HG02642 (cell line): ENCODE measurements around the gene COL18A1.

Experiments used
- ATAC-seq: cut with Tn5 transposase; IDR thresholded peaks from one replicate; pipeline ENCODE4 v1.9.1; 2021; ENCODE audit warnings: mild to moderate bottlenecking; ENCODE audit not compliant: unreplicated experiment, poor library complexity

Gene COL18A1

DNA sequence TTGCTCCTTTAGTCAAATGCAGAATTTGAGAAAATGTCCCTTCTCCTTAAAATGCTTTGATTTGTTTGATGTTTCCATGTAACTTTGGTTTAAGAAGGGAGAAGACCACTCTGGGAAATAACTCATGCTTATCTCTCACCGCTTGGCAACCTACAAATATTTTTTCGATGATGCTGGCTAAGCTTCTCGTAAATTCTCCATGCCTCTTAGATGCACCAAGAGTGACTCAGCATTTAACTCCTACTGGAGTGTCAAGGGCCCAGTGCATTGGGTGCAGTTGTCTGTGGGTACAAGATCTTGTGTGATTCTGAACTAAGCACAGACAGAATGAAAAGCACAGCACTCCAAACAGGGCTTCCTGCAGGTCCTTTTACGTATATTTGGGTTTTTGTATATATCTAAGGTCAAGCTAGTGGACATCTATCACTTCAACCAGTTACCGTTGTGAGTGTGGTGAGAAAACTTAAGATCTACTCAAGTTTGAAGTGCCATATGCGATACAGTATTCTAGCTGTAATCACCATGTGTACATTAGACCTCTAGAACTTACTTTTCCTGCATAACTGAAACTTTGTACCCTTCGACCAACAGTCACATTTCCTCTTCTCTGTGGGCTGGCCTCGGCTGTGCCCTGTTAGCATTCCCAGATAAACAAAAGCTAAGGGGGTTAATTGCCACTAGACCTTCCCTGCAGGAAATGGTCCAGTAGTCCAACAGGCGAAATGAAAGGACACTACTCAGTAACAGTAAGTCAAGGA, 55.8 kb downstream of the COL18A1 start:
- ATAC-seq, result no peak

DNA sequence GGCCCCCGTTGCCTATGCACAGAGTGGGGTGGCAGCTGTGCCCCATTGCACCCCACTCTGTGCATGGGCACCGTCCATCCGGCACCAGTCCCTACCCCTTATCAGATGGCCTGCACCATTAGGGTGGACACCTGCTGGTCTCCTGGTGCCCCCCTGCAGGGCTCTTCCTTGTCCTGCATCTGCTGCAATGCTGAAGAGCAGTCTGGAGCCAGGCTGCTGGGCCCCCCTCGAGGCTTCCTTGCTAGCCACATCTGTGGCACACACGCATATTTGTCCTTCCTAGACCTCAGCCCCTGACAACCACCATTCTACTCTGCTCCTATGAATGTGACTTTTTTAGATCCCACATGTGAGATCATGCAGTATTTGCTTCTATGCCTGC, 56.4 kb downstream of the COL18A1 start:
- ATAC-seq, result no peak

DNA sequence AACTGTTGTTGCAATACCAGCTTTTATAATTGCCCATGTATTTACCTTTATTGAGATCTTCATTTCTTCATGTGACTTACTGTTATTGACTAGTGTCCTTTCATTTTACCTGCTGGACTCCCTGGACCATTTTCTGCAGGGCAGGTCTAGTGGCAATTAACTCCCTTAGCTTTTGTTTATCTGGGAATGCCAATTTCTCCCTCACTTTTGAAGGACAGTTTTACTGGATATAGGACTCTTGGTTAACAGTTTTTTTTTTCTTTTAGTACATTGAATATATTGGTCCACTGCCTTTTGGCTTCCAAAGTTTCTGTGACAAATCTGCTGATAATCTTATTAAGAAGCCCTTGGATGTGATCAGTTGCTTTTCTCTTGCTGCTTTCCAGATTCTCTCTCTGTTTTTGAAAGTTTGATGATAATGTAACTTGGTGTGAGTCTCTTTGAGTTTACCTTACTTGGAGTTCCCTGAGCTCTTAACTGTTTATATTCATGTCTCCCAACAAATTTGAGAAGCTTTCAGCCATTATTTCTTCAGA, 56.9 kb downstream of the COL18A1 start:
- no peak for ATAC-seq

DNA sequence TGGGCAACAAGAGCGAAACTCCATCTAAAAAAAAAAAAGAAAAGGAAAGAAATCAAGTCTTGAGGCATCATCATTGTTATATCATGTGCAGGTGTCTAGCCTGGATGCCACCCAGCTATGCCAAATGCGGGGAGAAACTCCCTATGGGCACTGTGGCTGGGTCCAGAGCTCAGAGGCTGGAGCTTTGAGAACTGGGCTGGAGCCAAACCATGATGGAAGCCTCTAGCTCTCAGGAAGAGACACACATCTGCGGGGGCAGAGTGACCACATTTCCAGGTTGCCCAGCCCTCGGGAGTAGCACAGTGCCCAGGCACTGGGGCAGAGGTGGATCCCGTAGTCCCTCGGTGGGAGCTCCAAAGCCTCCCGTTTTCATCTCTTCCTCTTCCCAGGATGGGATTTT, 58.9 kb downstream of the COL18A1 start:
- ATAC-seq, result no peak

DNA sequence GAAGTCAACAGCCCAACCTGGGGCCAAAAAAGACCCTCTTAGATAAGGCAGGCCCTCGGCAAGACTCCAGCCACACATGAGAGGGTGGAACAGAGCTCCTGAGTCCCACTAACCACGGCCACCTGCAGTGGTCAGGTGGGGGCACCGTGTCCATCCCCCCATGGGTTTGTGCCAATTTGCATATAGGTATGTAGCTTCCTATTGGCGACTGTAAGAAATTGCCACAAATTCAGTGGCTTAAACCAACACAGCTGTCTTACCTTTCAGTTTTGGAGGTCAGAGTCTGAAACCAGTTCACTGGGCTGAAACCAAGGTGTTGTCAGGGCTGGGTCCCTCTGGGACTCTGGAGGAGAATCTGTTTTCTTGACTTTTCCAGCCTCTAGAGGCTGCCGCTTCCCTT, 59.3 kb downstream of the COL18A1 start:
- ATAC-seq, result no peak

DNA sequence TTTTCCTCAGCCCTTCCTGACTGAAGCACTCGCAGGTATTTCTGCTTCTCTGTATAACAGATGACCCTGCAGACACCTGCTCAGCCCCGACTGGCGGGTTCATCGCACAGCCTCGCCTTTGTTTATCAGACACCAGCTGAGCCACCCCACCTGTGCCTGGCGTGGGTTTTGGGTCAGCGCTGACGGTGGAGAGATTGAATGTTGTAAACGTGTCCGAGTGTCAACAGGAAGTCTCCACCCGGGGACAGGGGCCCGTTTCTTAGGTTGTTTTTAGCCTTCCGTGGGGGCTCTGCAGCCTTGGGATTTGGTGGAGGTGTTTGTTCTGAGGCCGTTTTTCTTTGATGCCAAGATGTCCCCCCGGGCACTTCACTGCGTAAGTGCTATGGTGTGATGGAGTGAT, 60.1 kb downstream of the COL18A1 start:
- no peak for ATAC-seq

DNA sequence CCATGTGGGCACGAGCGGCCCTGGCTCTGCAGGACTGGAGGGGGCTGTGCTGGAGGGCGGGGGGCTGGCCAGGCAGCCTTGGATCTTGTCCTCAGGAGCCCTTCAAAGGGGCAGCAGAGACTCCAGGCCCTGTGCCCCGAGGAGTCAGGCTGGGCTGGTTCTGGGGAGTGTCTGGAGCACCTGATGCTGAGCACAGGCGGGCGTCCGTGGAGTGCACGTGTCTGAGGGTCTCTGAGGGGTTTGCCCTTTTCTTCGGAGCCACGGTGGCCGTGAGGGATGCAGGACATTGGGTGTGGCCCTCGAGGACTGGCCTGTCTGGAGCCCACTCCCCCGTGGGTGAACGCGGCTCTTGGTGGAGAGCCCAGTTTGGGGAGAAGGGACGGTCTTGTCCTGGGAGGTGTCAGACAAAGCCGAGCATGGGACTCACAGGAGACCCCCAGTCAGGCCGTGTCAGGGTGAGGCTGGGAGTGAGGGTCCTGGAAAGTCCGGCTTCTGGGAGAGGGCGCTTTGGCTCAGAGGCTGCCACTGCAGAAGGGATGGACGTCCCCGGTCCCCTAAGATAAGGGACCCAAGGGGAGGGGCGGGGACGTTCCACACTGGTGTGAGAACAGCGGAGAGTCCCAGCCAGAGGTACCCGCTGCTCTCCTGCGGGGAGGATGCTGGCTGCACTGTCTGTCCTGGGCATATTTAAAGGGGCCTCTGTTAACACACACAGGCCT, 60.8 kb downstream of the COL18A1 start:
- ATAC-seq, result no peak

DNA sequence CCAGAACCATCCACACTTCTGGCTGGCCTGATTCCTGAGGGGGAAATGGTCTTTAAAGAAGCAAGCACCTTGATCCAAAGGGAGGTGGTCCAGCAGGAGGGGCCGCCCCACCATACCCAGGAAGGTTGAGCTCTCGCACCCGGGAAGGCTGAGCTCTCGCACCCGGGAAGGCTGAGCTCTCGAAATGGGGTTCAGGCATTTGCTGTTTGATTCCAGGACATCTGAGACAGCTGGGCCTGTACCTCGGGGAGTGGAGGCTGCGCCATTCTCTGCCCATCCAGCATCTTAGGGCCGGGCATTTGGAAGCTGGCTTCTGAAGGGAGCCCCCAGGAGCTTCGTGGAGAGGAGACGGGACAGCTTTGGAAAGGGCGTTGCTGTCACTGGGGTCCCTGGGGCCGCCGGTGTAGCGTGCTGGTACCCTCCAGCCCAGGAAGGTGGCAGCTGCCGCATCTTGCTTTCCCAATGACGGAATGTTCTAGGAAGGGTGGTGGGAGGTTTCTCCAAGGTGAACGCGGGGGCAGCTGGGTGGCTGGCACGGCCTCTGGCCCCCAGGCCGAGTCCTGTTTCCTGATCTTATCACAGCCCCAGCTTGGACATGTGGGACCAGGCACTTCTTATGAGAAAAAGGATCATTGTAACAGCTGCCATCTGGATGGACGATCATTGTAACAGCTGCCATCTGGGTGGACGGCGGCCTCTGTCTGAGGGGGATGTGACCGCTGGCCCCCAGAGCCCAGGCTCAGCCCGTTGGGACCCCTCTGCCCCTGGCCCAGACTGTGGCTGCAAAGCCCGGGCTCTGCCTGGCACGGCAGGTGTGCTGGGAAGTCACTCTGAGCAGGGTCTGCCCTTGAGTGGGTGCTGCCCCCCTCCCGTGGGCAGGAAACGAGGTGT, 61.6 kb downstream of the COL18A1 start:
- no peak for ATAC-seq

DNA sequence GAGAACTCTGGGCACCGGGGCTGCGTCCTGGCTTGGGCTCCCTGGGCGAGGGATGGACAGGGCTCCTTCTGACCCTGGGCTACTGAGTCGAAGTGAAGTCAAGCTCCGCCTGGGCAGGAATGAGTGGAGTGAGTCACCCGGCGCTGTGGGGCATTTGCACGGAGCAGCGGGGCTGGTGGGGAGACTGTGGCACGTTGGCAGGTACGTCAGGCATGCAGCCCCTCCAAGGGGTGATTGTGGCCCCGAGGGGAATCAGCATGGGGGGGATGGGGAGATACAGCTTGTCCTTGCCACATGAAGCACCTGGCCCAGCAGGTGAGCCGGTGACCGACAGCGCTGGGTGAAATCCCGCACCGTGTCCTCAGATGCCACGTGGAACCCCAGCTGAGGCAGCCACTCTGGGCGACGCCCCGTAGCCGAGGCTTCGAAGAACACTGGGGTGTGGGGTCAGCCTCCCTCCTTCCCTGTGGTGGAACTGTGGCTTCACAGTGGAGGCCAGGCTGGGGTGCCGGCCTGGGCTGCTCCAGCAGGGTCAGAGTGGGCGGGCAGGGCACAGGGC, 62.3 kb downstream of the COL18A1 start:
- ATAC-seq, result no peak

DNA sequence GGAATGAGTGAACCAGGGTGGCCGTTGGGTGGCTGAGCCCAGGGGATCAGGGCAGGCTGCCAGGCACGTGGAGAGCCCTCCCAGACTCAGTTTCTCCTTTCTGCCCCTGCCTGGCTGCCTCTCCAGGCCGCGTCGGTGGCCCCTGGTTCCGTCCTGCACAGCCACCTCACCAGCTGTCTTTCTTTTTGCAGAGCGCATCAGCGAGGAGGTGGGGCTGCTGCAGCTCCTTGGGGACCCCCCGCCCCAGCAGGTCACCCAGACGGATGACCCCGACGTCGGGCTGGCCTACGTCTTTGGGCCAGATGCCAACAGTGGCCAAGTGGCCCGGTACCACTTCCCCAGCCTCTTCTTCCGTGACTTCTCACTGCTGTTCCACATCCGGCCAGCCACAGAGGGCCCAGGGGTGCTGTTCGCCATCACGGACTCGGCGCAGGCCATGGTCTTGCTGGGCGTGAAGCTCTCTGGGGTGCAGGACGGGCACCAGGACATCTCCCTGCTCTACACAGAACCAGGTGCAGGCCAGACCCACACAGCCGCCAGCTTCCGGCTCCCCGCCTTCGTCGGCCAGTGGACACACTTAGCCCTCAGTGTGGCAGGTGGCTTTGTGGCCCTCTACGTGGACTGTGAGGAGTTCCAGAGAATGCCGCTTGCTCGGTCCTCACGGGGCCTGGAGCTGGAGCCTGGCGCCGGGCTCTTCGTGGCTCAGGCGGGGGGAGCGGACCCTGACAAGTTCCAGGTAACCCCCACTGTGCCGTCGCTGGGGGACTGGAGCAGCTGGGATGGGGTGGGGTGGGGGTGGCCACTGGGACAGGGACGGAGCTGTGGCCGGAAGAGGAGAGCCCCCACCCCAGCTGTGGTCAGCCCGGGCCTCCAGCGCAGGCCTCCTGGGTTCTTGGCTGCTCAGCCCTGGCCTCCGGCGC, 63.3 kb downstream of the COL18A1 start:
- ATAC-seq, result no peak

DNA sequence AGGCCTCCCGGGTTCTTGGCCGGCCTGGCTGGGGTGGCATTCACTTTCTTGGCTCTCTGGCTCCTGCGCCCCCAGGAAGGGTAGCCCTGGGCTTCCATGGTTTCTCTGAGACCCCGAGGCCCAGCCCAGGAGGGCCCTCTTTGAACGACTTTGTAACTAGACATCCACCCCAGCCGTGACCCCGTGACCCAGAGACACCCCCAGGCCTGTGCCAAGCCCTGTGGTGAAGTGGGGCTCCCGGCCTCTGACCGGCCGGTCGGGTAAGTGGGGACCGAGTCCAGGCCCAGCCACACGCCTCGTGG, 64.0 kb downstream of the COL18A1 start:
- no peak for ATAC-seq

DNA sequence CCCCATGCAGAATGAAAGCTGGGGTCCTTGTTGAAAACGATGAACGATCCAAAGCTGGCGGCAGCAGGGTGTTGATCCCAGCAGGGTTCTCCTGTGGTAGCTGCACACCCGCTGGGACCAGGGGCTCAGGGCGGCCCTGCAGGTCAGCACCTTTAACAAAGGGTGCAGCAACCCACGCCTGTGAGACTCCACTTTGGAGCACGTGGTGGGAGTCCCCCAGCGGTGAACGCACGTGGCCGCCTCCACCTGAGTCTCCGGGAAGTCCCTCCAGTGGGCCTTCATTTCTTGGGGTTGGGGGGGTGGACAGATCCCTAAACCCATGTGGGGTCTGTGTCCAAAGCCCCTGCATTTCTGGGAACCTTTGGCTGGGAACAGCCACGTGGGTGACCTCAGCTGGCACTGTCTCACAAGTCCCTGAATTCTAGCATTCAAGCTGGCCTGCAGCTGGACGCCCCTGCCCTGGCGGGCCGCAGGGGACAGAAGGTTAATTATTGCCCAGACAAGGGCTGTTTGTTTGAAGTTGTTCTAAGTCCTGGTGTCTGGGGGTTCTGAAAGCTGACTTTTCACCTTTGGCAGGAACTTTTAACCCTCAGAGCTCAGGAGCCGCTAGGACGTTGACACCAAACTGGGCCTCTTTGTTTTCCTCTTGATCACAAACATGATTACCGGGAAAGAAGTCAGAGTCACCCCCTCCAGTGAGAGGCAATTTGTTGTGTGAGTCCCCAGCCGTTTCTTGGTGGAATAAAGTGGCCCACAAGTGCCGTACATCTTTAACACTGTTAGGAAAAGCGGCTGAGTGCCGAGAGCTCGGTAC, 64.5 kb downstream of the COL18A1 start:
- ATAC-seq, result no peak

DNA sequence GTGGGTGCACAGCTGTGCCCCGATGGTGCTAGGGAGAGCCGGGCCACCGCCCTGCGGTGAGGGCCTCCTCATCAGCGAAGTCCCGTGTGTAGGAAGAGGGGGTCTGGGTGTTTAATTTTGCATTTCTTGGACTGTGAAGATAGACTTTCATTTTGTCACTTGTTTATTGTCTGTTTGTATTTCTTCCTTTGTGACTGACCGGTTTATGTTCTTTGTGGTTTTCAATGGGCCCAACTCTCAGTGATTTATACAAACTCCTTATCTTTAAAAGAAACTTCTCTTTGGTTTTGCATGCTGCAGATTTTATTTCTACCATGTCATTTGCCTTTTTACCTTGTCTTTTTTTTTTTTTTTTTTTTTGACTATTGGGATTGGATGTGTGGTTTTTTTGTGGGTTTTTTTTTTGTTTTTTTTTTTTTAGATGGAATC, 65.1 kb downstream of the COL18A1 start:
- no peak for ATAC-seq

DNA sequence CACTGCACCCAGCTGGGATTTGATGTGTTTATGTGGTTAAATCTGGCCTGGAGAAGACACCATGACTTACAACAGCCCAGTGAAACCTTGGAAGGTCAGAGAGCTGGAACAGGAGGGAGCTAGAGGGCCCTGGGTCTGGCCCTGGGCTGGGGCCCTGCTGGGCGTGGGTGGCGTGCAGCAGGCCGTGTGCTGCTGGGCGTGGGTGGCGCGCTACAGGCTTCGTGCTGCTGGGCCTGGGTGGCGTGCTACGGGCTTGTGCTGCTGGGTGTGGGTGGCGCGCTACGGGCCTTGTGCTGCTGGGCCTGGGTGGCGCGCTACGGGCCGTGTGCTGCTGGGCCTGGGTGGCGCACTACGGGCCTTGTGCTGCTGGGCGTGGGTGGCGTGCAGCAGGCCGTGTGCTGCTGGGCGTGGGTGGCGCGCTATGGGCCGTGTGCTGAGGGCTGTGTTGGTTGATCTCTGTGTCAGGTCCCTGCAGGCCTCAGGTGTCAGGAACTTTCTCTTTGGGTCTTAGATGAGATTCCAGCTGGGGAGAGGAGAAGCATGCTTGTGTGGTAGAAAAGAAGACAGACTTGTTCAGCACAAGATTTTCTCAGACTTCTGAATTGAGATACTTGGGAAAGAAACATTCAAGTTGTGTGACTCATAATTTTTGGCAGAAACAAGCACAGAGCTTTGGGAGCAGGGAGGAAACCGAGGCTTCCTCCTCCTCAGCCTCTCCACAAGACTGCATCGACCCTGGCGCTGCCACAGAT, 66.0 kb downstream of the COL18A1 start:
- no peak for ATAC-seq

DNA sequence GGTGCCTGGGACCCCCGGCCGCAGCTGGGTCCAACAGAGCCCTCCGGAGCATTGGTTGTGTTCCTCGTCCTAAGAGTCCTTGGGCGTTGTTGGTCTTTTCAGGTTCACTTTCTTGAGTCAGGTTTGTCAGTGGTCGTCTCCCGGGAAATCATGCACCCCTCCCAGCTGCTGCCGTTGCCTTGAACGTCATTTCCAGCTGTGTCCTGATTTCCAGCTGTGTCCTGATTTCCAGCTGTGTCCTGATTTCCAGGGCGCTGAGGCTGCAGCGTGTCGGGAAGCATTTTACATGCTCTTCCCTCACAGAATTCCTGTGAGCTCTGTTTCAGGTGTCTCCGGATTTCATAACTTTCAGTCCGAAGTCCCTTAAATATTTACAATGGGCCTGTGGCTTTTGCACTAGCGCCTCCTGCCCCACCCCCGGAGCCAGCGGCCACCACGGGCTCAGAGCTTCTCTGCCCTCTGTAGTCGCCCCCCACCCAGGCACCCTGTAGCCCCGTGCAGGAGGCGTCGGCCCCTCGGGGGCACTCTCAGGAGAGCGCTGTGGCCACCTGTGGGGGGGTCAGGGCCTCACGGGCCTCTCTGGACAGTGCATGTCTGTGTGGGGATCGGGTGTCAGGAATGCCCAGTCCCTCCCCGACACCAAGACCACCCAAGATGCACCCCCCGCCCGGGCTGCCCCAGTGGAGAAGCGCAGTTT, 66.7 kb downstream of the COL18A1 start:
- ATAC-seq, result no peak

DNA sequence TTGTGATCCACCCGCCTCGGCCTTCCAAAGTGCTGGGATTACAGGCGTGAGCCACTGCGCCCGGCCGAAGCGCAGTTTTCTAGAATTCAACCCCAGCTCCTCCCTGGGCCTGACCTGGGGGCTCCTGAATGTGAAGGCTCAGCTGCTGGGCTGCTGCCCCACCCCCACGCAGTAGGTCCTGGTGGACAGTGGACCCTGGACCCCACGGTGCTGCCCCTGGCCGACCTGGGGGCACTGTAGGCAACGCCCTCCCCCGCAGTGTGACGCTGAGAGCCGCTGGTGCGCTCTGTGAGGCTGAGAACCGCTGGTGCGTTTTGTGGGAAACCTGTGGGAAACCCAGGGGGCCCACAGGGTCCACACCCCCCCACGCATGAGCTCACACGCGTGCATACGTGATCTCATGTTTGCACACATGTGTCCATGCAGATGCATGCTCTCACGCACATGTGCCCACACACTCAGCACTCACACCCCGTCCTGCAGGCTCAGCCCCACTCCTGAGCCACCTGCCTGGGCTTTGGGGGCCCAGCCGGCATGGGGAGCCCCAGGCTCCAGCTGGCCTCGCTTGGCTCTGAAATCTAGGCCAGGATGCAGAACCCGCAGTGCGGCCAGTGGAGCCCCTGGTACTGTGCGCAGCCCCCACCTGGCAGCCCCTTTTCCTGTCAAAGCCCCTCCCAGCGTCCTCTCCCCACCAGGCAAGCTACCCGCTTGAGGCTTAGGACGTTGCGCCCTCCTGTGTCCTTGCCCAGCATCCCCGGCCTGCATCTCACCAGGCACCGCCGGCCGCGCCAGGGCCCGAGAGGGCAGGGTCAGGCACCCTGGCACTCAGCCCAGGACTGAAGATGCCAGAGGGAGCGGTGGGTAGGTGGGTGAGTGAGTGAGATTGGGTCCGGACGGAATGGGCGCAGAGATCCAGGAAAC, 67.7 kb downstream of the COL18A1 start:
- ATAC-seq, result no peak
